Osteocyte (in vitro differentiated cells): ENCODE data around the gene UST. TPM values are rescaled to one million over a fixed set of nuclear protein-coding genes. Genes with fewer than 3 reads are reported as not detected.

Source experiments
- DNase-seq: peaks from one replicate; pipeline ENCODE4 v3.0.0; 2021; ENCODE audit warnings: mixed read lengths; ENCODE audit not compliant: unreplicated experiment; ENCODE audit errors: extremely low spot score
- H3K27ac Mint-ChIP-seq: one replicate; pipeline ENCODE4 v1.8.0; 2021; ENCODE audit warnings: mild to moderate bottlenecking, mixed read lengths; ENCODE audit not compliant: unreplicated experiment
- H3K27me3 Mint-ChIP-seq: one replicate; pipeline ENCODE4 v1.8.0; 2021; ENCODE audit warnings: mixed read lengths; ENCODE audit not compliant: unreplicated experiment
- H3K36me3 Mint-ChIP-seq: one replicate; pipeline ENCODE4 v1.8.0; 2021; ENCODE audit warnings: mixed read lengths; ENCODE audit not compliant: unreplicated experiment
- H3K4me1 Mint-ChIP-seq: one replicate; pipeline ENCODE4 v1.8.0; 2021; ENCODE audit warnings: mixed read lengths; ENCODE audit not compliant: unreplicated experiment
- H3K4me3 Mint-ChIP-seq: one replicate; pipeline ENCODE4 v1.8.0; 2021; ENCODE audit warnings: mild to moderate bottlenecking, moderate library complexity, mixed read lengths; ENCODE audit not compliant: unreplicated experiment
- H3K9me3 Mint-ChIP-seq: one replicate; pipeline ENCODE4 v1.8.0; 2021; ENCODE audit warnings: mixed read lengths; ENCODE audit not compliant: unreplicated experiment
- total RNA-seq: library from RNA; stranded (reverse); gene quantifications from 2 replicates; pipeline ENCODE4 v1.2.1, GENCODE V29; 2021
- TF ChIP-seq, protein P1 (sequence below): fragments of 200-600 bp; sonication (generic); IDR thresholded peaks from 2 replicates; pipeline ENCODE4 v1.5.0; 2021; ENCODE audit warnings: antibody characterized with exemption, mild to moderate bottlenecking, moderate library complexity

The UST gene
- total RNA-seq, 1 donor from 2014 or later = 15.7 TPM

DNA sequence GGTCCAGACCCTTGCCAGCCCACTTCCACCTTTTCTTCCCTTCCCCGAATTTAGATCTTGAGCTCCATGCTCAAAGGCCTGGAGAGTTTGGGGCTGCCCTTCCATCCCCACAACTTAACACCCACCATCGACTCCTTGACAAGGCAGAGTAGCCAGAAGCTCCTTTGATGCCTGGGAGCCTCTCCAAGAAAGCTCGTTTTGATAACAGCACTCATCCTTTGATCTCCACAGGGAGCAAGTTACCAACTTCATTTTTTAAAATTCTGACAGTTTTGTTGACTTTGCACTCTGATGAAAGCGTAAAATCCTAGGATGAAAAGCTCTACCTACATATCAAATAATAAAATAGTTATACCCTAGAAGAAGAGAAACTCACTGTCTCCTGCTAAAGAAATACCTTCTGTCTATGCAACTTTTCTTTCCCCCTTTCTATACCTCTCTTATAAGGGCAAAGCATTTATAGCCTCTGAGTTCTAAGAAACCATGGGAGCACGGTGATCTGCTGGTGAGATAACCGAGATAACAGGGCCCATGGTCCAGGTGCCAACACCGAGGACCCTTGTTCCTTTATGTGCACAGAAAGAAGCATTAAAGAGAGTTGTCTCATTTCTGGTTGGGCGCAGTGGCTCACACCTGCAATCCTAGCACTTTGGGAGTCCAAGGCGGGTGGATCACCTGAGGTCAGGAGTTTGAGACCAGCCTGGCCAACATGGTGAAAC, 134.9 kb downstream of the UST start:
- H3K9me3 Mint-ChIP-seq = no peaks in the 10 kb centered on the region
- peaks cover under 1% of the 10 kb centered on the region for H3K4me1 Mint-ChIP-seq
- TF ChIP-seq, protein P1, sequence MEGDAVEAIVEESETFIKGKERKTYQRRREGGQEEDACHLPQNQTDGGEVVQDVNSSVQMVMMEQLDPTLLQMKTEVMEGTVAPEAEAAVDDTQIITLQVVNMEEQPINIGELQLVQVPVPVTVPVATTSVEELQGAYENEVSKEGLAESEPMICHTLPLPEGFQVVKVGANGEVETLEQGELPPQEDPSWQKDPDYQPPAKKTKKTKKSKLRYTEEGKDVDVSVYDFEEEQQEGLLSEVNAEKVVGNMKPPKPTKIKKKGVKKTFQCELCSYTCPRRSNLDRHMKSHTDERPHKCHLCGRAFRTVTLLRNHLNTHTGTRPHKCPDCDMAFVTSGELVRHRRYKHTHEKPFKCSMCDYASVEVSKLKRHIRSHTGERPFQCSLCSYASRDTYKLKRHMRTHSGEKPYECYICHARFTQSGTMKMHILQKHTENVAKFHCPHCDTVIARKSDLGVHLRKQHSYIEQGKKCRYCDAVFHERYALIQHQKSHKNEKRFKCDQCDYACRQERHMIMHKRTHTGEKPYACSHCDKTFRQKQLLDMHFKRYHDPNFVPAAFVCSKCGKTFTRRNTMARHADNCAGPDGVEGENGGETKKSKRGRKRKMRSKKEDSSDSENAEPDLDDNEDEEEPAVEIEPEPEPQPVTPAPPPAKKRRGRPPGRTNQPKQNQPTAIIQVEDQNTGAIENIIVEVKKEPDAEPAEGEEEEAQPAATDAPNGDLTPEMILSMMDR = no peak
- no peak for DNase-seq
- H3K27me3 Mint-ChIP-seq = no peaks in the 10 kb centered on the region
- H3K36me3 Mint-ChIP-seq = peaks cover 4% of the 10 kb centered on the region
- H3K27ac Mint-ChIP-seq = no peak overlapping the region
- H3K4me3 Mint-ChIP-seq = no peak overlapping the region

DNA sequence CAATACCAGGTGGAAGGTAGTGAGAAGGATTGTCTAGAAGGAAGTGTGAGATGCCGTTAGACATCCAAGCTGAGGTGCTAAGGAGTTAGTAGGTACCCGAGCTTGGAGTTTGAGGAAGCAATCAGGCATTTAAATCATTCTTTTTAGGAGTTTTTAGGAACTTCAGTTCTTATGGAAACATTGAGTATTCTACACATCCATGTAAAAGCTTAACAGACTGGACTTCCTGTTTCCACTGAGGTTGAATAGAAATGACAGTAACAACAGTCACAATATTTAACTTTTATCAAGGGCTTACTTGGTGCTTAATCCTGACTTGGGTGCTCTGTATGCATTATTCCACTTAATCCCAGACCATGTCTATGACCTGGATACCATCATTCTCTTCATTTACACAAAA, 136.4 kb downstream of the UST start:
- Mint-ChIP-seq H3K27ac (no peak overlapping the region), H3K36me3 (peaks cover 6% of the 10 kb centered on the region), H3K4me1 (peaks cover 13% of the 10 kb centered on the region), H3K4me3 (no peak overlapping the region), H3K27me3 (no peaks in the 10 kb centered on the region), H3K9me3 (no peaks in the 10 kb centered on the region)
- DNase-seq = no peak
- TF ChIP-seq, protein P1 = no peak

- no peaks in the 10 kb centered on the region for H3K27me3 Mint-ChIP-seq
- H3K36me3 Mint-ChIP-seq = peaks cover 6% of the 10 kb centered on the region
- TF ChIP-seq, protein P1 = no peak
- H3K27ac Mint-ChIP-seq = no peak overlapping the region
- H3K4me1 Mint-ChIP-seq = peaks cover 20% of the 10 kb centered on the region
- no peak for DNase-seq
- no peaks in the 10 kb centered on the region for H3K9me3 Mint-ChIP-seq
- H3K4me3 Mint-ChIP-seq = no peak overlapping the region
Measured at GRCh38 chr6:148884461-148884860, 137.6 kb downstream of the UST start.

- DNase-seq = no peak
- Mint-ChIP-seq H3K27me3 (no peaks in the 10 kb centered on the region), H3K36me3 (peaks cover 6% of the 10 kb centered on the region), H3K4me3 (no peak overlapping the region), H3K9me3 (no peaks in the 10 kb centered on the region), H3K27ac (no peak overlapping the region), H3K4me1 (peaks cover 28% of the 10 kb centered on the region)
- TF ChIP-seq, protein P1 = no peak
Measured at GRCh38 chr6:148885136-148885865, 138.5 kb downstream of the UST start.
